GM12865 (cell line): ENCODE measurements around the gene DCAF10.
"Not testable (repeated sequence)": the region's sequence is repeated elsewhere in the genome, so short reads cannot be mapped to it uniquely, and the experiment has no call there.

ENCODE experiments used
- DNase-seq: peaks from one replicate; pipeline ENCODE4 v3.0.0; 2010; ENCODE audit warnings: low read depth
- H3K4me3 ChIP-seq: 2 replicates; pipeline ENCODE4 v1.5.1; 2011; ENCODE audit warnings: mild to moderate bottlenecking, low read depth, low read length, control low read depth
- CTCF ChIP-seq: IDR thresholded peaks from 2 replicates; pipeline ENCODE4 v1.5.1; 2011; ENCODE audit warnings: low read length, control low read depth, low read depth, inconsistent platforms; ENCODE audit not compliant: insufficient read depth; ENCODE audit errors: missing control alignments

Gene DCAF10

GRCh38 chr9:37796232-37796631 lies 4.4 kb upstream of the DCAF10 start:
- H3K4me3 ChIP-seq: no peak overlapping the region
- TF ChIP-seq CTCF: no peak
- DNase-seq: no peak

GRCh38 chr9:37798677-37799076 lies 1.9 kb upstream of the DCAF10 start:
- TF ChIP-seq CTCF: no peak
- H3K4me3 ChIP-seq: no peak overlapping the region
- DNase-seq: peak; percentile 42

- peak overlapping the region; percentile 99 for H3K4me3 ChIP-seq
- DNase-seq: peak; percentile 42
- TF ChIP-seq CTCF: no peak
These were observed 772 bp downstream of the DCAF10 start for GRCh38 chr9:37801287-37801850.

GRCh38 chr9:37801959-37802711 lies 1.5 kb downstream of the DCAF10 start:
- DNase-seq: no peak
- H3K4me3 ChIP-seq: peak overlapping the region; percentile 99
- no peak for TF ChIP-seq CTCF

- no peak for DNase-seq
- no peak for TF ChIP-seq CTCF
- no peak overlapping the region for H3K4me3 ChIP-seq
These were observed 5.7 kb downstream of the DCAF10 start for GRCh38 chr9:37806271-37806670.

- not testable (repeated sequence) for H3K4me3 ChIP-seq
These were observed 9.1 kb downstream of the DCAF10 start for GRCh38 chr9:37809676-37810075.

GRCh38 chr9:37811906-37812476 lies 11.4 kb downstream of the DCAF10 start:
- no peak for DNase-seq
- no peak overlapping the region for H3K4me3 ChIP-seq
- no peak for TF ChIP-seq CTCF

More at GRCh38 chr9:37809676-37810075, 9.1 kb downstream of the DCAF10 start:
- not testable (repeated sequence) for DNase-seq
